Glutamatergic neuron (in vitro differentiated cells): Measurements from ENCODE around the gene ATP2A3. TPM values are rescaled to one million over a fixed set of nuclear protein-coding genes. Genes with fewer than 3 reads are reported as not detected.

Experiments used
- DNase-seq: peaks from one replicate; pipeline ENCODE4 v3.0.0; 2022
- H3K27ac Mint-ChIP-seq: one replicate; pipeline ENCODE4 v1.8.0; 2020; ENCODE audit warnings: mild to moderate bottlenecking, mixed read lengths, inconsistent platforms; ENCODE audit not compliant: unreplicated experiment
- H3K27me3 Mint-ChIP-seq: one replicate; pipeline ENCODE4 v1.8.0; 2020; ENCODE audit warnings: mild to moderate bottlenecking, moderate library complexity, mixed read lengths, inconsistent platforms; ENCODE audit not compliant: unreplicated experiment
- H3K36me3 Mint-ChIP-seq: one replicate; pipeline ENCODE4 v1.8.0; 2020; ENCODE audit warnings: mild to moderate bottlenecking, mixed read lengths, inconsistent platforms; ENCODE audit not compliant: unreplicated experiment
- H3K4me1 Mint-ChIP-seq: one replicate; pipeline ENCODE4 v1.8.0; 2020; ENCODE audit warnings: mild to moderate bottlenecking, low read depth, mixed read lengths, inconsistent platforms; ENCODE audit not compliant: unreplicated experiment
- H3K4me3 Mint-ChIP-seq: one replicate; pipeline ENCODE4 v1.8.0; 2020; ENCODE audit warnings: mild to moderate bottlenecking, mixed read lengths, inconsistent platforms; ENCODE audit not compliant: unreplicated experiment
- H3K9me3 Mint-ChIP-seq: one replicate; pipeline ENCODE4 v1.8.0; 2020; ENCODE audit warnings: mild to moderate bottlenecking, moderate library complexity, mixed read lengths, inconsistent platforms; ENCODE audit not compliant: unreplicated experiment
- CTCF ChIP-seq: fragments of 200-600 bp; sonication (generic); IDR thresholded peaks from one replicate; pipeline ENCODE4 v1.5.0; 2021; ENCODE audit not compliant: partially characterized antibody, unreplicated experiment
- total RNA-seq: library from RNA; stranded (reverse); fragmentation: NEBNext Ultra II Directional; extraction: Animal tissue kit (Norgen Biotek cat#: 25700); gene quantifications from one replicate; pipeline ENCODE4 v1.2.1, GENCODE V29; 2021; ENCODE audit not compliant: unreplicated experiment

Gene ATP2A3
- total RNA-seq, 1 donor from 2014 or later = 97.8 TPM

GRCh38 chr17:3928406-3928805 is 35.8 kb downstream of the ATP2A3 start:
- peaks cover 7% of the 10 kb centered on the region for H3K27me3 Mint-ChIP-seq
- no peak for DNase-seq
- no peaks in the 10 kb centered on the region for H3K36me3 Mint-ChIP-seq
- no peak for TF ChIP-seq CTCF
- peaks cover 22% of the 10 kb centered on the region for H3K4me1 Mint-ChIP-seq
- peaks cover 9% of the 10 kb centered on the region for H3K9me3 Mint-ChIP-seq
- no peak overlapping the region for H3K27ac Mint-ChIP-seq
- no peak overlapping the region for H3K4me3 Mint-ChIP-seq

GRCh38 chr17:3927628-3928340 is 36.5 kb downstream of the ATP2A3 start:
- Mint-ChIP-seq H3K27ac (no peak overlapping the region), H3K4me3 (no peak overlapping the region), H3K9me3 (peaks cover 9% of the 10 kb centered on the region), H3K36me3 (no peaks in the 10 kb centered on the region), H3K4me1 (peaks cover 23% of the 10 kb centered on the region), H3K27me3 (peaks cover 7% of the 10 kb centered on the region)
- no peak for TF ChIP-seq CTCF
- DNase-seq = no peak

- Mint-ChIP-seq H3K27me3 (peaks cover 7% of the 10 kb centered on the region), H3K4me3 (no peak overlapping the region), H3K4me1 (peaks cover 23% of the 10 kb centered on the region), H3K36me3 (no peaks in the 10 kb centered on the region), H3K27ac (no peak overlapping the region), H3K9me3 (peaks cover 10% of the 10 kb centered on the region)
- TF ChIP-seq CTCF = no peak
- no peak for DNase-seq
These were observed 37.2 kb downstream of the ATP2A3 start for GRCh38 chr17:3926860-3927627.

DNA sequence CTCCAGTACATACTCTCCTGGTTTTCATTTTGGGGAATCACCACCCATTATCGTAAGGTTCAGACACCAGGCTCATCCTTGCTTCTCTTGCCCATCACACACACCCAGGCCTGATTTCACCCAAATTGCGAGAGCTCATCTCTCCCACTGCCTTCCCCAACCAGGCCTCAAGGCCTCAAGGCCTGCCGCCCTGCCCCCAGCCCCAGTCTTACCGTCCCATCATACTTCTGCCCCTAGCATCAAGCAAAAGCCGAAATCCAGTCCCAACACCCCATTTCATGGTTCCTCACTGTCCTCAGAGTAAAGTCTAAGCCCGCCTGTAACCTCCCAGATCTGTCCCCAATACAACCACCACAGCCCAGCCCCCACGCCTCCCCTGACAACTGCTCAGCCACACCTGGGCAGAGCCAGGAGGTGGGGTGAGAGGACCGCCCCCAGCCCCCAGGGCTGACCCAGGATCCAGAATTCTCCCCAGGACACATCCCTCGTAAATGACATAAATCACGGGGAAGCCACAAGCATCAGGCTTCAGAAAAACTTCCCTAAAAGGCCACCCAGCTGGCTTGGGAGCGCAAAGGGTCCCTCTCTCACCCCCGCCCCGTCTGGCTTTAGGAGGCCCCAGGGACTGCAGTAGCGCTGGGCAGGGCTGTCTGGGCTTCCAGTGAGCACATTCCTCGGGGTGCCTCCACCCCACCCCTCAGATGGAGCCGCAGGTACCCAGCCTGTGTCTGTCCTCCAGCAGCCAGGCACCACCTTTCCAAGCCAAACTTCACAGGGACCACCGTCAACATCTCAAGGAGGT is 38.4 kb downstream of the ATP2A3 start:
- H3K36me3 Mint-ChIP-seq = no peaks in the 10 kb centered on the region
- H3K27me3 Mint-ChIP-seq = peaks cover 7% of the 10 kb centered on the region
- H3K27ac Mint-ChIP-seq = peak overlapping the region; percentile 74
- H3K4me1 Mint-ChIP-seq = peaks cover 23% of the 10 kb centered on the region
- H3K9me3 Mint-ChIP-seq = peaks cover 10% of the 10 kb centered on the region
- peak overlapping the region; percentile 24 for H3K4me3 Mint-ChIP-seq
- no peak for TF ChIP-seq CTCF
- no peak for DNase-seq
